Fibroblast of mammary gland (primary cell): ENCODE measurements around the gene COL23A1.

ENCODE experiments used
- DNase-seq: peaks from one replicate; pipeline ENCODE4 v3.0.0-alpha.2; 2010; ENCODE audit warnings: low read depth
- H3K4me3 ChIP-seq: 2 replicates; pipeline ENCODE4 v1.5.1; 2011; ENCODE audit warnings: low read depth, mild to moderate bottlenecking, low read length, moderate library complexity; ENCODE audit not compliant: control insufficient read depth
- CTCF ChIP-seq: conservative IDR thresholded peaks from 2 replicates; pipeline ENCODE4 v1.5.1; 2011; ENCODE audit warnings: low read depth, low read length, inconsistent platforms; ENCODE audit not compliant: control insufficient read depth, insufficient read depth

COL23A1 gene

GRCh38 chr5:178461004-178461730, 129.0 kb downstream of the COL23A1 start:
- peak; percentile 3 for DNase-seq
- peak; percentile 48 for TF ChIP-seq CTCF
- no peak overlapping the region for H3K4me3 ChIP-seq

- no peak for TF ChIP-seq CTCF
- DNase-seq: no peak
- H3K4me3 ChIP-seq: no peak overlapping the region
Observed at GRCh38 chr5:178460598-178460997, 129.6 kb downstream of the COL23A1 start.

GRCh38 chr5:178460174-178460573, 130.0 kb downstream of the COL23A1 start:
- TF ChIP-seq CTCF: no peak
- no peak overlapping the region for H3K4me3 ChIP-seq
- no peak for DNase-seq

GRCh38 chr5:178458140-178458539, 132.1 kb downstream of the COL23A1 start:
- no peak for DNase-seq
- TF ChIP-seq CTCF: no peak
- no peak overlapping the region for H3K4me3 ChIP-seq

- TF ChIP-seq CTCF: no peak
- no peak for DNase-seq
- H3K4me3 ChIP-seq: no peak overlapping the region
Observed at GRCh38 chr5:178457471-178457870, 132.7 kb downstream of the COL23A1 start.

- no peak for TF ChIP-seq CTCF
- H3K4me3 ChIP-seq: no peak overlapping the region
- no peak for DNase-seq
Observed at GRCh38 chr5:178455480-178455835, 134.7 kb downstream of the COL23A1 start.
